ENCODE measurements around the gene TSPAN32.
"Not testable (repeated sequence)": the region's sequence is repeated elsewhere in the genome, so short reads cannot be mapped to it uniquely, and the experiment has no call there.

TSPAN32 gene

DNA sequence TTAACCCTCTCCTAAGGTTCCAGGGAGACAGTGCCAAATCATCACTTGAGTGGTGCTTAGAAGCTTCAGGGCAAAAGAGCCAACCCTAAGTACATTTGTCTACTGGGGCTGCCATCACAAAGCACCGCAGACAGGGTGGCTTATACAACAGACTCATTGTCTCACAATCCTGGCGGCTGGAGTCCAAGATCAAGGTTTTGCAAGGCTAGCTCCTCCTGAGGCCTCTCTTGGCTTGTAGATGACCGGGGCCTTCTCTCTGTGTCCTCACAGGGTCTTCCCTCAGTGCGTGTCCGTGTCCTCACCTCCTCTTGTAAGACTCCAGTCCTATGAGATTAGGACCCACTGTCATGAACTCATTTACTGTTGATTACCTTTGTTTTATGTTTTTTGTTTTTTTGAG, 41.2 kb downstream of the TSPAN32 start:
- DNase-seq (ENCODE audit: low spot score) = peak; percentile 6

DNA sequence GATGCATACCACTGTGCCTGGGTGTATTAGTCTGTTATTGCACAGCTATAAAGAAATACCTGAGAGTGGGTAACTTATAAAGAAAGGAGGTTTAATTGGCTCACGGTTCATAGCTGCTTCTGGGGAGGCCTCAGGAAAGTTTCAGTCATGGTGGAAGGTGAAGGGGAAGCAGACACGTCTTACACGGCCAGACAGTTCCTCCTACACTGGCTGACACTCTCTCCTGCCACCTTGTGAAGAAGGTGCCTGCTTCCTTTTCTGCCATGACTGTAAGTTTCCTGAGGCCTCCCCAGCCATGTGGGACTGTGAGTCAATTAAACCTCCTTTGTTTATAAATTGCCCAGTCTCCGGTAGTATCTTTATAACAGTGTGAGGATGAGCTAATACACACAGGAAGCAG, 41.7 kb downstream of the TSPAN32 start:
- DNase-seq (ENCODE audit: low spot score) = no peak

GRCh38 chr11:2345050-2345449, 43.2 kb downstream of the TSPAN32 start:
- DNase-seq (ENCODE audit: low spot score) = no peak

GRCh38 chr11:2346014-2346413, 44.2 kb downstream of the TSPAN32 start:
- DNase-seq (ENCODE audit: low spot score) = no peak

DNA sequence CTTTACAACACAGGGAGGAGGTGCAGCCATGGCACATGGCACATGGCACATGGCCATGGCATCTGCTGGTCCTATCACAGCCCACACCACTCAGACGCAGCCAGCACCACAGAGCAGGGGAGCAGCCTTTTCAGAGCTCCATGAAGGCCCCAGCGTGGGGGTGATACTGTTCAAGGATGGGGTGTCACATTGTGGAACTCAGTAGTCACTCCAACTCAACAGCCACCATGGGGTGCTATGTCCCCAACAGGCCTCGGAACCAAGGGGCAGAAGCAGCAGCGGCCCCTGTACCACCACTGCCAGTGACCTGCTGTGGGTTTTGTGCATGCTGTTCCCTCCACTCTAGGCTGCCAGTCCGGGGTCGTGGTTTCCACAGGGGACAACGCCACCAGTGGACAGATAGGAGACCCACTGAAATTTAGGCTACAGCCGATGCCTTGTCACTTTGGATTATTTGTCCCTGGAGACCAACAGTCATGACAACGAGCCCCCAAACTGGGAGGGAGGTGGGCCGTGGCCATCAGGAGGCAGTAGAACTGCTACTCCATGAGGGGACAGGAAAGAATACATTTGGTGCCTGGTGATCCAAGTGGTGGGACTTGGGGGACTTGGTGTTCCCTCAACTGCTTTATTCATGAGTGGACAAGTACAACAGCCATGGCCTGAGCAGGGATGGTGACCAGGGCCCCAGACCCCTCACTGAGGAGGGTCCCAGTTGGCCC, 44.9 kb downstream of the TSPAN32 start:
- DNase-seq (ENCODE audit: low spot score) = no peak

DNA sequence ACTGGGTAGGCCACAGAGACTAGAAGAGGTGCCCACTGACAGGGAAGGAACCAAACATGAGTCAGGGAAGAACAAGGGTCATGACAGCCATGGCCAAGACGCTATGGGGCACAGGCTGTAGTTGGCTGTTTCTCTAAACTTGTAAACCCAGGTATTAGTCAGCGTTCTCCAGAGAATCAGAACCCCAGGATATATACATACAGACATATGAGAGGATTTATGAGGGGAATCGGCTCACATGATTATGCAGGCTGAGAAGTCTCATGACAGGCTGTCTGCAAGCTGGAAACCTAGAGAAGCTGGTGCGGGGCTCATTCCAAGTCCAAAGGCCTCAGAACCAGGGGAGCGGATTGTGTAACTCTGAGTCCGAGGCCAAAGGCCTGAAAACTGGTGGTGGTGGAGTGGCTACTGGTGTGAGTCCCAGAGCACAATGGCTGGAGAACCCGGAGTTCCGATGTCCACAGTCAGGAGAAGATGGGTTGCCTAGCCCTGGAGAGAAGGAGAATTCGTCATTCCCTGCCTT, 45.6 kb downstream of the TSPAN32 start:
- no peak for DNase-seq (ENCODE audit: low spot score)

DNA sequence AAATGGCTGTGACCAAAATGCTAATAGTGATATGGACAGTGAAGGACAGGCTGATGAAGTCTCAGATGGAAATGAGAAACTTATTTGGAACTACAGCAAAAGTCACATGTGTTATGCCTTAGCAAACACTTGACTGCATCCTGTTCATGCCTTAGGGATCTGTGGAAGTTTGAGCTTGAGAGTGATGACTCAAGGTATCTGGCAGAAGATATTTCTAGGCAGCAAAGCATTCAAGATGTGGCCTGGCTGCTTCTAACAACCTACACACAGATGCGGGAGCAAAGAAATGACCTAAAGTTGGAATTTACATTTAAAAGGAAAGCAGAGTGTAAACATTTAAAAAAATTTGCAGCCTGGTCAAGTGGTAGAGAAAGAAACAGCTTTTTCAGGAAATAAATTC, 47.2 kb downstream of the TSPAN32 start:
- no peak for DNase-seq (ENCODE audit: low spot score)

DNA sequence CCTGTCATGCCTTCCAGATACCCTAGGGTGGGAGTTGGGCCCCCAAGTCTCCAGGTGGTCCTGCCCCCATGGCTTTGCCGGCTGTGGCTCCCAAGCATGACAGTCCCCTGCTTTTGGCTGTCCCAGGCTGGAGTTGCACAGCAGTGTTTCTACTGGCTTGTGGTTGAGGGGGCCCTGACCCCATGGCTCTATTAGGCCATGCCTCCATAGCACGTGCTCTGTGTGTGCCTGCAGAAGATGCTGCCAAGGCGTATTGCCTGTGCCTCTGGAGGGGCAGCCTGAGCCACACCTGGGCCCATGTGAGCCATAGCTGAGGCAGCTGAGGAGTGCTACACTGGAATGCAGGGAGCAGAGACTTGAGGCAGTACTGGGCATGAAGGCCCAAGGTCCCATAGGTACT, 49.9 kb downstream of the TSPAN32 start:
- DNase-seq (ENCODE audit: low spot score) = no peak

GRCh38 chr11:2352420-2352819, 50.6 kb downstream of the TSPAN32 start:
- no peak for DNase-seq (ENCODE audit: low spot score)

DNA sequence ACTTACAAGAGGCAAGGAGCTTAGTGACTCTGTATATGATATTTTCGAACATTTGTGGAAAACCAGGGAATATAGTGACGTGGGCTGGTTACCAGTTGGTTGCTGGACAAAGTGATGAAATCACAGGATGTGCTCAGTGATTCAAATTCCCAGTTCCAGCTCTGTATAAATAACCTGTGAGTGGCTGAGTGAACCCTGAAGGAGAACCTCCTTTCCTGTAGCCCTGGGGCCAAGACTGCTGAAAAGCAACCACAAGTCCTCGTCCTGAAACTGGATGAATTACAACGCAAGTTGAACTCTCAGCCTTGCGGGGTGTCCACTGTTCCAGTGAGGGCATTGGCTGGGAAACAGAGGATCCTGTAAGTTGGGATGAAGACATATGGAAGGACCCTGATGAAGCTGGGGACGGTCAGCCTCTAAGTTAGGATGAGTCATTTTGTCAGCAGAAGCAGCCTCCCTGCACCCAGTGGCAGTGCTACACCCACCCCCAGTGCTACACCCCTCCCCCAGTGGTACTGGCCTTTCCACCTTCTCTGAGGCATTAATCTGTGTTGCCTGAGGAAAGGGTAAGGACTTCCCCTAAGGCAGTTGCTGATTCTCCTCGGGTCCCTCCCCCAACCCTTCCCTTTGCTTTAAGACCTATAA, 53.3 kb downstream of the TSPAN32 start:
- no peak for DNase-seq (ENCODE audit: low spot score)

DNA sequence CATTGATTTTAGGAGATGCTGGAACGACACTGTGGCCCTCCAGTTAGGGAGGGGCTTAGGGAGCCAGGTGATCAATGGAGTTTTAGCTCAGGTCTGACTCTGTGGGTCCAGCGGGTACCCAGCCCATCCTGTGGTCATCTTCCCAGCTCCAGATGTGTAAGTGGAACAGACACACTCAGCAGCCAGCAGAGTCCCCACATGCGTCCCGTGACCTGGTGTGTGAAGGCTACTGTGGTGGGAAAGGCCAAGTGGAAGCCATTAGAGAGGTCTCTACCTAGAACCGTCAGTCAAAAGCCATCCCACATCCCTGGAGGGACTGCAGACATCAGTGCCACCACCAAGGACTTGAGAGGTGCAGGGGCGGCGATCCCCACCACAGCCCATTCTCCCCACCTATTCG, 55.4 kb downstream of the TSPAN32 start:
- no peak for DNase-seq (ENCODE audit: low spot score)

- not testable (repeated sequence) for DNase-seq (ENCODE audit: low spot score)
Observed at GRCh38 chr11:2357651-2358050, 55.8 kb downstream of the TSPAN32 start.

- no peak for DNase-seq (ENCODE audit: low spot score)
Observed at GRCh38 chr11:2358754-2359442, 57.1 kb downstream of the TSPAN32 start.

DNA sequence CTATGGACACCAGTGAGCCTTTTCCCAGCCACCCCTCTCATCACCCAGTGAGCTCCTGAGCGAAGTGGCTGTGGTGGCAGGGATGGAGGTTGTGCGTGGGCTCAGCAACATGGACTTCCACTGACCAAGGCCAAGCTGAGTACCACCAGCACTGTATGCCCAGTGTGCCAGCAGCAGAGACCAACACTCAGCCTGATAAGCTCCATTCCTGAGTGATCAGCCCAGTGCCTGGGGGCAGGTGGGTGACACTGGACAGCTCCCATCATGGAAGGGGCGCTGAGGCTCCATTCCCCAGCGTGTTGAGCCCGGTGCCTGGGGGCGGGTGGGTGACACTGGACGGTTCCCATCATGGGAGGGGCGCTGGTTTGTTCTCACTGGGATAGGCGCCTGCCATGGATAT, 57.7 kb downstream of the TSPAN32 start:
- DNase-seq (ENCODE audit: low spot score) = no peak

- no peak for DNase-seq (ENCODE audit: low spot score)
Observed at GRCh38 chr11:2360081-2360642, 58.3 kb downstream of the TSPAN32 start.

- DNase-seq (ENCODE audit: low spot score) = no peak
Observed at GRCh38 chr11:2361565-2361964, 59.8 kb downstream of the TSPAN32 start.

GRCh38 chr11:2362414-2362813, 60.6 kb downstream of the TSPAN32 start:
- DNase-seq (ENCODE audit: low spot score) = no peak

GRCh38 chr11:2363130-2363529, 61.3 kb downstream of the TSPAN32 start:
- no peak for DNase-seq (ENCODE audit: low spot score)

- no peak for DNase-seq (ENCODE audit: low spot score)
Observed at GRCh38 chr11:2363577-2364370, 62.0 kb downstream of the TSPAN32 start.

- DNase-seq (ENCODE audit: low spot score) = not testable (repeated sequence)
Observed at GRCh38 chr11:2364386-2364785, 62.6 kb downstream of the TSPAN32 start.

DNA sequence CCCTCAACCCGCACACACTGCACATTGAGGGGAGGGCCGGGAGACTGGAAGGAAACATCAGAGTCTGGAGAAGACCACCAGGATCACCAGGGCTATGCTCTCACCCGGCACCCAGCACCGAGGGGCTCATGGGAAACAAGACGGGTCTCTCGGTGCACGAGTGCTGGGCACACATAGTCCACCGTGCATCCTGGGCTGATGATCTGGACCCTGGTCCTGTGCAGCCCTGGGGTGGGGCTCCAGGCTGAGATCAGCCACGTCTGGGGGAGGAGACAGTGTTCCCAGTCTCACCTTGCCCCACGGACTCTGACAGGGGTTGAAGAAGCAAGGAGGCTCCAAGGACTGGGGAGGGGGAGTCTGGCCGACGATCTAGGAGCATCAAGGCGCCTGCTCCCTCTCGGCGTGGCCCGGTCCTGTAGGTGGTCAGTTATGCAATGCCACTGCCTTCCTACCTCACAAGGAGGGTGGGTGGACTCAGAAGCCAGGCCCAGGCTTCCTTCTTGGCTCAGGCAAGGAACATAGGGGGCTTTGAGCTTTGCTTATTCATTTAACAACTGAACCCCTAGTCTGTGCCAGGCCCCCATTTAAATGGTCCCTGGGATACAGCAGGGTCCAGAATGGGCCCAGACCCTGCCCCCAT, 63.9 kb downstream of the TSPAN32 start:
- DNase-seq (ENCODE audit: low spot score) = no peak
